ENCODE results near the gene C2orf78. TPM values are rescaled to one million over a fixed set of nuclear protein-coding genes. Genes with fewer than 3 reads are reported as not detected.

The C2orf78 gene
- total RNA-seq, 1 donor from 2014 or later, result not detected

GRCh38 chr2:73811878-73812277, 27.9 kb downstream of the C2orf78 start:
- peaks cover 43% of the 10 kb centered on the region for H3K27me3 Mint-ChIP-seq
- DNase-seq (ENCODE audit: extremely low spot score, unreplicated experiment), result no peak
- H3K9me3 Mint-ChIP-seq, result no peaks in the 10 kb centered on the region
- H3K27ac Mint-ChIP-seq, result no peak overlapping the region
- H3K4me1 Mint-ChIP-seq (ENCODE audit: unreplicated experiment), result no peaks in the 10 kb centered on the region
- TF ChIP-seq CTCF (conservative IDR thresholded peaks at IDR 0.05), result no peak
- no peaks in the 10 kb centered on the region for H3K36me3 Mint-ChIP-seq
- H3K4me3 Mint-ChIP-seq, result no peak overlapping the region

DNA sequence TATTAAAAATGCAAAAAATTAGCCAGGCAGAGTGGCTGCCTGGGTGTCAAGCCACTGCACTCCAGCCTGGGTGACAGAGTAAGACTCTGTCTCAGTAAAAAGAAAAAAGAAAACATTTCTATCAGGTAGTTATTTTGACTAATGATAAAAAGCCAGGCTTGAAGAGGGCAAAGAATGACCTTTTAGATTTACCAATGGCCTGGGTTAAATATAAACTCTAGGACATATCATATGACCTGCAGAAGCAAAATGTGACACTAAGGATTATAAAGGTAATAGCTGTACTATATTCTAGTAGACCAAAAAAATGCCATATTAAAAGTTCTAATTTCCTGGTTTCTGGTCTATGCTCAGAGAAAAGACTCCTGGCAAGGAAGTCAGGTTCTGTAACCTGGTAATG, 28.7 kb downstream of the C2orf78 start:
- TF ChIP-seq CTCF (conservative IDR thresholded peaks at IDR 0.05), result no peak
- Mint-ChIP-seq H3K27me3 (peaks cover 44% of the 10 kb centered on the region), H3K27ac (no peak overlapping the region), H3K9me3 (no peaks in the 10 kb centered on the region), H3K36me3 (no peaks in the 10 kb centered on the region), H3K4me1 (ENCODE audit: unreplicated experiment) (no peaks in the 10 kb centered on the region), H3K4me3 (no peak overlapping the region)
- DNase-seq (ENCODE audit: extremely low spot score, unreplicated experiment), result no peak

DNA sequence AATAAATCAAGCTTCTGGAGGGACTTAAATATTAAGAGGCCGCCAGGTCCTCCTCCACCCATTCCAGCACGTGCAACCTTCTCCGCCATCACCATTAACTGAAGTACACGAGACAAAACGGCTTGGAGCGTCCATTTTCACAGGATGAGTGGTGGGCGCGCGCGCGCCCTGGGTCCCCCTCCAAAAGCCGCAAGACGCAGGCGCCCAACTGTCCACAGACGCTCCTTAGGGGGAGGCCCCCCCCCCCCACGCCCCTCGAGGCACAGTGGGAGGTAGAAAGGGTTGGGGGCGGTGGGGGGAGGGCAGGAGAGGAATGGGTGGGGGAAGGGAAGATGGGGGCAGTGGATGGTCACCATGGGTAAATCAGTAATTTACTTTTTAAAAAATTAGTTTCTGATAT, 34.3 kb downstream of the C2orf78 start:
- no peak for DNase-seq (ENCODE audit: extremely low spot score, unreplicated experiment)
- Mint-ChIP-seq H3K27ac (no peak overlapping the region), H3K27me3 (peaks cover 64% of the 10 kb centered on the region), H3K4me3 (no peak overlapping the region), H3K4me1 (ENCODE audit: unreplicated experiment) (no peaks in the 10 kb centered on the region), H3K9me3 (no peaks in the 10 kb centered on the region), H3K36me3 (no peaks in the 10 kb centered on the region)
- no peak for TF ChIP-seq CTCF (conservative IDR thresholded peaks at IDR 0.05)

- no peak overlapping the region for H3K4me3 Mint-ChIP-seq
- peaks cover 49% of the 10 kb centered on the region for H3K27me3 Mint-ChIP-seq
- no peak for TF ChIP-seq CTCF (conservative IDR thresholded peaks at IDR 0.05)
- H3K9me3 Mint-ChIP-seq, result no peaks in the 10 kb centered on the region
- H3K36me3 Mint-ChIP-seq, result no peaks in the 10 kb centered on the region
- DNase-seq (ENCODE audit: extremely low spot score, unreplicated experiment), result no peak
- H3K4me1 Mint-ChIP-seq (ENCODE audit: unreplicated experiment), result no peaks in the 10 kb centered on the region
- no peak overlapping the region for H3K27ac Mint-ChIP-seq
Measured at GRCh38 chr2:73821227-73821626, 37.2 kb downstream of the C2orf78 start.

GRCh38 chr2:73821669-73822068, 37.7 kb downstream of the C2orf78 start:
- no peak overlapping the region for H3K4me3 Mint-ChIP-seq
- no peak for TF ChIP-seq CTCF (conservative IDR thresholded peaks at IDR 0.05)
- H3K27ac Mint-ChIP-seq, result no peak overlapping the region
- DNase-seq (ENCODE audit: extremely low spot score, unreplicated experiment), result no peak
- H3K27me3 Mint-ChIP-seq, result peaks cover 48% of the 10 kb centered on the region
- H3K9me3 Mint-ChIP-seq, result no peaks in the 10 kb centered on the region
- H3K36me3 Mint-ChIP-seq, result no peaks in the 10 kb centered on the region
- H3K4me1 Mint-ChIP-seq (ENCODE audit: unreplicated experiment), result no peaks in the 10 kb centered on the region

DNA sequence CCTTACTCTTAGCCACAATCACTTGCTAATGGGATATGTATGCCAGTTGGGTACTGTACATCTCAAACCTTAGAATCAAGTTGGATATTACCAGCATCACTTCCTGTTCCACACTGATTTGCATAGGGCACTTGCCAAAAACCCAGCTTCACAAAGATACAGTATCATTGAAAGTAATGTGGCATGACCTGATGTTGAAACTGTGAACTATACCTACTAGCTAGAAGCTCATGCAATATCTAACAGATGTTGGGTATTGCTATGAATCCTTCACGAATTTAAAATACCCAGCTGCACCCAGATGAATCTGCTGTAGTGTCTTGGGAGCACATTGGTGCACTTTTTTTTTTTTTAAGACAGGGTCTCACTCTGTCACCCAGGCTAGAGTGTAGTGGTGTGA, 38.3 kb downstream of the C2orf78 start:
- TF ChIP-seq CTCF (conservative IDR thresholded peaks at IDR 0.05), result no peak
- Mint-ChIP-seq H3K4me1 (ENCODE audit: unreplicated experiment) (no peaks in the 10 kb centered on the region), H3K27ac (no peak overlapping the region), H3K4me3 (no peak overlapping the region), H3K36me3 (no peaks in the 10 kb centered on the region), H3K27me3 (peaks cover 52% of the 10 kb centered on the region), H3K9me3 (no peaks in the 10 kb centered on the region)
- no peak for DNase-seq (ENCODE audit: extremely low spot score, unreplicated experiment)

All from type B pancreatic cell (in vitro differentiated cells).